Upper lobe of right lung (tissue), 1 donor: ENCODE data around the gene B3GNT7. TPM values are rescaled to one million over a fixed set of nuclear protein-coding genes. Genes with fewer than 3 reads are reported as not detected.
A peak's percentile ranks its signal among the peaks of the same experiment; 100 is the strongest.
"Not testable (repeated sequence)": the region's sequence is repeated elsewhere in the genome, so short reads cannot be mapped to it uniquely, and the experiment has no call there.

Experiments used
- ATAC-seq: fragments of 200-7000 bp; cut with Tn5 transposase; one replicate; pipeline ENCODE4 v1.9.1; 2020; ENCODE audit warnings: mild to moderate bottlenecking, moderate library complexity
- DNase-seq: peaks from one replicate; pipeline ENCODE4 v3.0.0-alpha.2; 2020
- H3K27ac ChIP-seq: fragments of 200-600 bp; one replicate; pipeline ENCODE4 v1.8.0; 2022
- H3K27me3 ChIP-seq: fragments of 200-600 bp; one replicate; pipeline ENCODE4 v1.8.0; 2022; ENCODE audit warnings: mild to moderate bottlenecking
- H3K36me3 ChIP-seq: fragments of 200-600 bp; one replicate; pipeline ENCODE4 v1.8.0; 2022
- H3K4me1 ChIP-seq: fragments of 200-600 bp; one replicate; pipeline ENCODE4 v1.8.0; 2022
- H3K4me3 ChIP-seq: fragments of 200-600 bp; one replicate; pipeline ENCODE4 v1.8.0; 2022; ENCODE audit warnings: mild to moderate bottlenecking
- H3K9me3 ChIP-seq: fragments of 200-600 bp; one replicate; pipeline ENCODE4 v1.8.0; 2022
- CTCF ChIP-seq: fragments of 200-600 bp; IDR thresholded peaks from one replicate; pipeline ENCODE4 v1.8.0; 2022; ENCODE audit warnings: antibody characterized with exemption
- intact Hi-C: fragments of 100-400 bp; cut with DNase I; formaldehyde crosslinking; loops from one replicate; pipeline ENCODE4 v1.11.0; 2022
- long read RNA-seq: library from polyadenylated mRNA; unstranded; transcript quantifications from one replicate; pipeline ENCODE4 v2.0.0, GENCODE V29; 2021
- total RNA-seq: library from RNA; stranded (reverse); fragmentation: NEBNext Ultra II Directional; extraction: Animal tissue kit (Norgen Biotek cat#: 25700); gene quantifications from one replicate; pipeline ENCODE4 v1.2.1, GENCODE V29; 2021
- donor health status: DM: no; HTN: yes; CAD: no; lungs with severe emphysema.

The B3GNT7 gene
- total RNA-seq: 53.5 TPM
- long read RNA-seq, transcript B3GNT7-201 (2 exons, 3,706 nt): major isoform, 19 of 30 reads
- long read RNA-seq, partial matches to known transcripts: 1 of 30 reads
- long read RNA-seq, other reads (novel, unspliced or antisense): 10 of 30 reads

GRCh38 chr2:231395188-231396057, at the start of gene B3GNT7:
Gene B3GNT7, plus strand, starts transcription at chr2:231395710. Its CDS starts 94 bp downstream, at chr2:231395804.
- Histone ChIP-seq H3K9me3 (no peaks in the 10 kb centered on the region), H3K27me3 (peaks cover 5% of the 10 kb centered on the region), H3K4me1 (peaks cover 27% of the 10 kb centered on the region), H3K27ac (peak within 1 kb of the TSS; percentile 77), H3K4me3 (peak within 1 kb of the TSS; percentile 56), H3K36me3 (peaks cover 6% of the 10 kb centered on the region)
- intact Hi-C loops: loop anchor here (10.0 kb wide), 1 partner anchor 171 kb away; no protein-coding TSS in a partner anchor
- DNase-seq (peak; percentile 78), ATAC-seq (peak; percentile 53)
- no peak for TF ChIP-seq CTCF

GRCh38 chr2:231347081-231347480, 48.4 kb upstream of the B3GNT7 start:
- H3K27me3 ChIP-seq: no peaks in the 10 kb centered on the region
- TF ChIP-seq CTCF: no peak
- H3K4me3 ChIP-seq: no peak overlapping the region
- DNase-seq (peak; percentile 15), ATAC-seq (no peak)
- peaks cover 13% of the 10 kb centered on the region for H3K4me1 ChIP-seq
- intact Hi-C loops: no loop called here
- H3K27ac ChIP-seq: no peak overlapping the region
- peaks cover 4% of the 10 kb centered on the region for H3K36me3 ChIP-seq
- no peaks in the 10 kb centered on the region for H3K9me3 ChIP-seq

GRCh38 chr2:231347638-231348037, 47.9 kb upstream of the B3GNT7 start:
- Histone ChIP-seq H3K36me3 (peaks cover 4% of the 10 kb centered on the region), H3K27ac (no peak overlapping the region), H3K4me1 (peaks cover 13% of the 10 kb centered on the region), H3K9me3 (no peaks in the 10 kb centered on the region), H3K27me3 (no peaks in the 10 kb centered on the region), H3K4me3 (no peak overlapping the region)
- DNase-seq (no peak), ATAC-seq (no peak)
- TF ChIP-seq CTCF: no peak
- intact Hi-C loops: no loop called here

GRCh38 chr2:231348173-231348572, 47.3 kb upstream of the B3GNT7 start:
- no peaks in the 10 kb centered on the region for H3K27me3 ChIP-seq
- H3K27ac ChIP-seq: no peak overlapping the region
- intact Hi-C loops: no loop called here
- H3K9me3 ChIP-seq: no peaks in the 10 kb centered on the region
- peak; percentile 89 for ATAC-seq
- no peak overlapping the region for H3K4me3 ChIP-seq
- peak; percentile 63 for DNase-seq
- peaks cover 13% of the 10 kb centered on the region for H3K4me1 ChIP-seq
- TF ChIP-seq CTCF: no peak
- peaks cover 4% of the 10 kb centered on the region for H3K36me3 ChIP-seq

- DNase-seq: peak; percentile 9
- Histone ChIP-seq H3K27me3 (no peaks in the 10 kb centered on the region), H3K4me1 (peaks cover 13% of the 10 kb centered on the region), H3K9me3 (no peaks in the 10 kb centered on the region), H3K36me3 (peaks cover 4% of the 10 kb centered on the region), H3K4me3 (no peak overlapping the region), H3K27ac (no peak overlapping the region)
- TF ChIP-seq CTCF: no peak
- peak; percentile 51 for ATAC-seq
- intact Hi-C loops: no loop called here
Observed at GRCh38 chr2:231348704-231349373, 46.7 kb upstream of the B3GNT7 start.

GRCh38 chr2:231349374-231349735, 46.2 kb upstream of the B3GNT7 start:
- H3K27me3 ChIP-seq, ATAC-seq, H3K9me3 ChIP-seq, H3K4me3 ChIP-seq, intact Hi-C loops, H3K27ac ChIP-seq, H3K36me3 ChIP-seq: not testable (repeated sequence)
- DNase-seq: peak; percentile 18
- peaks cover 13% of the 10 kb centered on the region for H3K4me1 ChIP-seq
